DMS53 treated with DMSO at 0.1 percent for 48 hours (cell line): ENCODE data around the gene C11orf54.
"Not testable (repeated sequence)": the region's sequence is repeated elsewhere in the genome, so short reads cannot be mapped to it uniquely, and the experiment has no call there.

Experiments
- DNase-seq: peaks from one replicate; lab custom pipeline; 2025; ENCODE audit not compliant: unreplicated experiment; lab: John Stamatoyannopoulos, UW

The C11orf54 gene

DNA sequence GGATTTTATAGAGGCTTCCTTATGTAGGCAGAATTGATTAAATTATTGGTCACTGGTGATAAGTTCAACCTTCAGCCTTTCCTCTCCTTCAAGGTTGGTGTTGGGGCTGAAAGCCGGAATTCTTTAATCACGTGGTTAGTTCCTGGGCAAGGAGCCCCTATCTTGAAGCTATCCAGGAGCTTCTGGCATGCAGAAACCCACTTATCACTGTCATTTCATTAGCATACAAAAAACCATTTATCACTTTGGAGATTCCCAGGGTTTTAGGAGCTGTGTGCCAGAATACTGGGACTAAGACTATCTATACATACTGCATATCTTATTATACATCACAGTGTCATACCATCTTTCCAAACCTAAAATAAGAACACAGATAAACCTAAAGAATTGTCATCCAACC lies 24.1 kb downstream of the C11orf54 start:
- no peak for DNase-seq

DNA sequence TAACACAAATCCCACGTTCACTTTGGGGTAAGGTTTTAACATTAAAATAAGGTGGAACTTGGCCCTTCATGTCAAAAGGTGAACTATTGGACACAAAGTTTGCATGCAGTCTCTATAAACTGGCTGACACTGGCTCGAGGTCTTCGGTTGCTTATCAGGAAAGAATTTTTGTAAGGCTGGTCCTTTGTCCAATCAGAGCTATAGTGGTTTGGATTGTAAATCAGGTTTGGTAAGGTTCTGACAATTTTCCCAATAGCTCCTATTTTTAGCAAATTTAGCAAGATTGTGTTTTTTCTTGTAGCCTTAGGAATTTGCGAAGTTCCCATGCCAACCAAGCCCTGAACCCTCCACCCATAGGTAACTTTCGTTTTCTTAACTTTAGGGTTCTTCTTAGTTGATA lies 25.0 kb downstream of the C11orf54 start:
- no peak for DNase-seq

DNA sequence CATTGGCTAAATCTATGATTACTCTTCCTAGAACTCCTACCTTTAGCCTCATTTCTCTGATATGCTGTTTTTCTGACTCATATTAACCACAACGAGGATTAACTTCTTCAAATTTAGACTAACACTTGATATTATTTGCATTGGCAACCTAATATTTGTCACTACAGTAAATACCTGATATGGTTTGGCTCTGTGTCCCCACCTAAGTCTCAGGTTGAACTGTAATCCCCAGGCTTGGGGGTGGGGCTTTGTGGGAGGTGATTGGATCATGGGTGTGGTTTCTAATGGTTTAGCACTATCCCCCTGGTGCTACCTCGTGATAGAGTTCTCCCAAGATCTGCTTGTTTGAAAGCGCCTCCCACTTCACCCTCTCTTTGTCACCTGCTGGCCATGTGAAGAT lies 25.5 kb downstream of the C11orf54 start:
- DNase-seq: no peak

DNA sequence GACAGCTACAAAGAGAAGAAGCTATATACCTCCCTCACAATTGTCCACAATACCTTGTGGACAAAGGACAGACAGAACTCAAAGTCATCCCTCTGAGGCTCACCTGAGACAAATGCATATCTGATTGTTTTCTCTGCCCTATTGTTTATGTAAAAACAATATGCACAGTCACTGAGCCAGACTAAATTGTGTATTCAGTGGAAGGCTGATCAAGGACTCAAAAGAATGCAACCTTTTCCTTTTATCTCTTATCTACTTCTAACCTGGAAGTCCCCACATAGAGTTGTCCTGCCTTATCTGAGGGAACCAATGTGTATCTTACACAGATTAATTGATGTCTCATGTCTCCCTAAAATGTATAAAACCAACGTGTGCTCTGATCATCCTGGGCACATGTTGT lies 28.7 kb downstream of the C11orf54 start:
- DNase-seq: no peak

DNA sequence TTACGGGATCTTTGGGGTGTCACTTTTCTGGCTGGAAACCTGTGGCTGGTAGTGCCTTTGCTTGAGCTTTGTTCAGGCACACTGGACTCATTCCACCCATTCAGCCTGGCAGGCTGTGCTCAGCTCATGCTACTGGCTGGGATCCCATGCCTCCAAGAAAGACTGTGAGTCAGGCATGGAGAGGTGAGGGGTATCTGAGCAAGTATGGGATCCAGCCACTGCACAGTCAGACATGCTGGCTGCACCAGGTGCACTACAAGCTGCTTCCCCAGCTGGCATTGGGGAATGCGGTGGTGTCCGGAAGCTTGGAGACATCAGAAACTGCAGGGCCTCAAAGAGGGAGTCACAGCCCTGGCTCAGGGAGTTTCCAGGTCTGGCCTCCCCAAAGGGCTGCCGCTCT lies 30.7 kb downstream of the C11orf54 start:
- DNase-seq: no peak

DNA sequence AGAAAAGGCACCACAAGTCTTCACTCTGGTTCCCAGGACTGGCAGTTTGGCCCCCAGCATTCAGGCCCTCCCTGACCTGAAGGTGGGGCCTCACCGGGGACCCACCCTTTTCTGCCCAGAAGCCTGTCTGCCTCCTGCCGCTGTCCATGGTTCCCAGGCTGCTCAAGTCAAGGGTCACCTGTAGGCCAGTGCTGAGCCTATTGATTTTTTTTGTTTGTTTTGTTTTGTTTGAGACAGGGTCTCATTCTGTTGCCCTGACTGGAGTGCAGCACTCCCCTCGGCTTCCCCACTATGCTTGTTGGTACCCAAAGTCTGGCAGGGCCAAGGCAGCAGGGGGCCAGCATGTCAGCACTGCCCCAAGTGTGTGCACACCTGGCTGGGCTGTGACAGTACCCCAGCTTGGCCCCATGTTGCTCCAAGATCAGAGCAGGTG lies 31.6 kb downstream of the C11orf54 start:
- DNase-seq: no peak

DNA sequence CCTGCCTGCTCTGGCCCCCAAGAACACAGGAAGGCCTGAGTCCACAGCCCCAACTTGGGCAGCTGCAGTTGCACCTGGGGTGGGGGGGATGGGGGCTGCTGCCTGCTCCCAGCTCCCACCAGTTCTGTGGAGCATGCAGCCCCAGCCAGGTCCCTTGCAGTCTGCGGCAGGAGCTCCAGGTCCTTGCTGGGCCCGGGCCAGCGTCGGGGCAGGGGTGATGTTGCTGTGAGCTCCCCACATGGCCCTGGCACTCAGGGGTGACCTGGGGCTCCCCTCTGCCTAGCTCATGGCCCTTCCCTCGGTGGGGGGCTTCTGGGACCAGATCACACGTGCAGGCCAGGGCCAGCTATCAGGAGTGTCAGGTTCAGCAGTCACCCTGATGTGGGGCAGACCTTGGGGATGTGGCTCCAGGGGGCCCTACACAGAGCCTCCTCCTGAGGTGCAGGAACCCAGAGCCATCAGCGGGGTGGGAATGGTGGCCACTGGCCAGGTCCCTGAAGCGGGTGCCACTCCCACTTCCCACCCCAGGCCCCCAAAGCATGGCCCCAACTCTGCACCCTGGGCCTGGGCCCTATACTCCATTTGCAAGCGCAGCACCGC lies 32.2 kb downstream of the C11orf54 start:
- no peak for DNase-seq

DNA sequence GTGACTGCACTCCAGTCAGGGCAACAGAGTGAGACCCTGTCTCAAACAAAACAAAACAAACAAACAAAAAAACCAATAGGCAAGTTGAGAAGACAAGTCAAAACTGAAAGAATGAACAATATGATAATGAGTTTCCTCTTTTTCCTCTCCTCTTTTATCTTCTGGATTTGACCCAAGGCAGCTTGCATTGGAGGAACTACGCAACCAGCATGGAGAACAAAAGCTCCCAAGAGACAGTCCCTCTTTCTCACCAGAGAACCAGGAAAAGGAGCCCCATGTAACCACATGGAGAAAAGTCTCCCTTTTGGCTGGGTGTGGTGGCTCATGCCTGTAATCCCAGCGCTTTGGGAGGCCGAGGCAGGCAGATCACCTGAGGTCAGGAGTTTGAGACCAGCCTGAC lies 33.1 kb downstream of the C11orf54 start:
- DNase-seq: not testable (repeated sequence)

DNA sequence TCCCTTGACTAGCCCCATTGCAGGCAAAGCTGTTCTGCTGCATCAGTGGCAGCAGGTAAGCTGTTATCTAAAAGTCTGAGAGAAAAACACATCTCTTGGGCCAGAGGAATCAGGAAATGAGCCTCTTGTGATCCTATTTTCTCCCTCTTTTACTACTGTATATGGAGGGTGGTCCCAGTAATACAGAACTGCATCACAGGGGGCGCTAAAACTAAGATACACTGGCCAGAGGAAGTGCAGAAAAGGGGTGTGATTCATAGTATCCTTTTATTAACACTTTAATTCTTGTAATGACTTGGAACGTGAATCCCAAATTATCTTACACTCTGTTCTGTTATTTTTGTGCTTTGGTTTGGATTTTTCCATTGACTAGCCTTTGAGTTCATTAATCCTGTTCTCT lies 33.8 kb downstream of the C11orf54 start:
- no peak for DNase-seq

DNA sequence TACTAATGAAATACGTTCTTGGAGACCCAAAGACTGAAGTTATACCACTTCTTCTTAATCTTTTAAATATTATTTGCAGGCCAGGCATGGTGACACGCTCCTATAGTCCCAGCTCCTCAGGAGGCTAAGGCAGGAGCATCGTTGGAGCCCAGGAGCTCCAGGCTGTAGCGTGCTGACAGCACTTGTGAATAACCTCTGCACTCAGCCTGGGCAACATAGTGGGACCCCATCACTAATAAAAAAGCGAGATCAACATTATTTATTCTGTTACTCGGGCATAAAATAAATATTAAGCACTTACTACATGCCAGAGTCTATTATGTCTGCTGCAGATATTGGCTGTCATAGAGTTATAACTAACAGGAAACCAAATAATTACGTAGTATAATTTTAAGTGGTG lies 41.9 kb downstream of the C11orf54 start:
- no peak for DNase-seq

DNA sequence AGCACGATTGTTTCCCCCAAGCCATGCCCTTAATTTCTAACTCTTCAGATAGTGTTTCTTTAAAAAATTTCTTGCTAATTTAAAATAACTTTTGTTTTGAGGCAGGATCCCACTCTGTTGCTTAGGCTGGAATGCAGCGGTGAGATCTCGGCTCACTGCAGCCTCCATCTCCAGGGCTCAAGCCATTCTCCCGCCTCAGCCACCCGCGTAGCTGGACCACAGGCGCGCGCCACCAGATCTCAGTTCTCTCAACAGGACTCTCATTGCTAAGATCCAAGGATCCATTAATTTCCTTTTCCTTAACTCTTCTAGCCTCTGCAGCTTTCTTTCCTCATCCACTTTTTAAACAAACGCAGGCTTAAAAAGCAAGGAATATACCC lies 42.3 kb downstream of the C11orf54 start:
- no peak for DNase-seq

DNA sequence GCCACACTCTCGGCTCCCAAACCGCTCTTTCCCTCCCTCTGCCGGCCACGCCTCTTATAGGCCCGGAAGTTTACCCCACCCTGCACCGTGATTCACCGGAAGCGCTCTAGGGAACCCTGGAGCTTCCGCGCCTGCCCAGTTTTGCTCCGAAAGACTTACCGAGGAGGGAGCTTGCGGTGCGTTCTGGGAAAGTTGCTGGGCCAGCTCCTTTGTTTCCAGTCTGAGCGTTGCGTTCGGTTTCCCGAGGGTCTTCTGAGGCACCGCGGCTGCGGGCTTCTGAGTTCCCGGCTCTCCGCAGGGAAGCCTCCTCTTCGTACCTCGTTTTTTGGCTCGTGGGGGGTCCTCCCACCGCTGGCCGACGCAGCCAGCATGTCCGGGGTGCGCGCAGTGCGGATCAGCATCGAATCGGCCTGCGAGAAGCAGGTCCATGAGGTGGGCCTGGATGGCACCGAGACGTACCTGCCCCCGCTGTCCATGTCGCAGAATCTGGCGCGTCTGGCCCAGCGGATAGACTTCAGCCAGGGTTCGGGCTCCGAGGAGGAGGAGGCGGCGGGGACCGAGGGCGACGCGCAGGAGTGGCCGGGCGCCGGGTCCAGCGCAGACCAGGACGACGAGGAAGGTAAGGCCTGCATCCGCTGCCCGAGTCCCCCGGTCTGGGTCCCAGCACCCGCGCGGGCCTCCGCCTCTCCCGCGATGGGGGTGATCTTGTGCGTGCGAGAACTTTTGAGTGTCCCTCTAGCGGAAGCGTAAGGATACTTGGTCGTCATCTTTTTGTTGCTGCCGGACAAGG lies 42.9 kb downstream of the C11orf54 start, which contains the start of gene MED17:
Gene MED17 (plus strand): TSS at position 138 of the 790 bp plus-strand sequence. CDS start 232 bp downstream, at position 370.
- peak; percentile 94 for DNase-seq

DNA sequence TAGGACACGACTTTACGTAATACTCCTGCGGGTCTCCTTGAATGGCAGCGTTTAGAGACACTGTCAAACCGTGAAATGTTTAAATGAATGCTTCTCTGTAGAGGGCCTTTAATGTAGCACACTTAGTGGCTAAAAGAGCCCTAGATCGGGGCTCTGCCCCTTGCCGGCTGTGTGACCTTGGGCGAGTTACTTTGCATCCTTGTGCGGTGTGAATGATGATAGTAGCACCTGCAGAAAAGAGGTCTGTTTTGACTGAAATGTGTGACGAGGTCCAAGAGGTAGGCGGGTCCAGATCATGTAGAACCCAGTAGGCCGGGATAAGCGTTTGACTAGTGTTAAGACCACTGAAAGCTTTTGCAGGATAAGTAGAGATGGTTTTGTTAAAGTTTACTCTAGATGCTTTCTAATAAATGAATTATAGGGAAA lies 43.5 kb downstream of the C11orf54 start:
- DNase-seq: no peak

DNA sequence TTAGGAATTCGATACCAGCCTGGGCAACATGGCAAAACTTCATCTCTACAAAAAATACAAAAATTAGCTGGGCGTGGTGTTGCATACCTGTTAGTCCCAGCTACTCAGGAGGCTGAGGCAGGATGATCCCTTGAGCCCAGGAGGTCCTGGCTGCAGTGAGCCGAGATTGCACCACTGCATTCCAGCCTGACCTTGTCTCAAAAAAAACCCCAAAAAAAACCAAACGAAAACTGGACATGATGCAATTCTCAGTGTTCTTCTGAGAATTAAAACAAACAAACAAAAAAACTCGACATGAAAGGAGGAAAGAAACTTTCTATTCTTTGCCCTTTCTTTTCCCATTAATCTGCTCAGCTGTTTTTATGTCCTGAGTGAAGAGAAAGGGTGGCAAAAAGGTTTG lies 50.0 kb downstream of the C11orf54 start:
- DNase-seq: no peak

DNA sequence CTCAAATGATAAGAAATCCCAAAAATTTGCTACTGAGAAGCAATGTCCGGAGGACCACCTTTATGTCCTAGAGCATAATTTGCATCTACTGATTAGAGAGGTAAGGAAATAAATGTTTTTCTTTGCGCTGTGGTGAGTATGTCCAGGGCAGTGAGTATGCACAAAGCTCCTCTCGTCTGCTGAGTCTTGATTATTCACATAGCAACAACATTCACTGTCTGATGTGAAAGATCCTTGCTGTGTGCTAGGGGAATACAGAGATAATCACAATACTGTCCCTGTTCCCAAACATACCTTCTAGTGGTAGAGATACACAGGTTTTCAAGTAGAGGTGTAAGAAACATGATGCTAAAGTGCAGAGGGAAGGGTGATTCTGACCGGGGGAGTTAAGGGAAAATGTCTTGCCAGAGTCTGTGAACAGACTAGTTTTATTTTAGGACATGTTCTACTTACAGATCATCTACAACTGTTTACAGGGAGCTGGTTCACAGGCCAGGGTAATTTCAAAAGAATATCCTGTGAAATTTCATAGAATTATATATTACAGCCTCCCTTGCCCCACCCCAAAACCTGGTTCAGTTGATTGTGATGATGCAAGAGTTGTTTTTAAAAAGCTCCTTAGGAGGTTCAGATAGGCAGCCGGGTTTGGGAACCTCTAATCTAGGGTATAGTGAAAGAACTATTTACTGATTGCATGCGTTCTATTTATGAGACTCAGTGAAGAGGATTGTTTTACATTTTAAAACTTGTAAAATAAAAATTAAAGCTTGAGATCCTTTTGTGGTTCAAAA lies 55.2 kb downstream of the C11orf54 start:
- DNase-seq: no peak

DNA sequence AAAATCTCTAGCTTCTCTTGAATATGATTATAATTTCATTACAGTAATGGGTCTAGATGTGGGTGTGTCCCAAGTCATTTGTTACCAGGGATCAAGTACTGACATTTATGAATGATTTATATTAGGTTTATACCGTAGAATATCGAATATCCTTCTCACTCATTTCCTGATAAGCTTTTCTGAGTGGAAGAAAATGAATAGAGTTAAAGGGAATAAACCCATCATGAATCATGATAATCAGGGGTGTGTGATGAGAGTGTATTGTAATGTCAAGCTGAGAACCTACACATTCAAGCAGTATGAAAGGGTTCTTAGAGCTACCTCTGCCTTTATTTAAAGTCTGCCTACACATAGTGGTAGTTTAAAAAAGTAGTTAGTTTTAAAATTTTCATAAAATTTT lies 59.9 kb downstream of the C11orf54 start:
- no peak for DNase-seq

DNA sequence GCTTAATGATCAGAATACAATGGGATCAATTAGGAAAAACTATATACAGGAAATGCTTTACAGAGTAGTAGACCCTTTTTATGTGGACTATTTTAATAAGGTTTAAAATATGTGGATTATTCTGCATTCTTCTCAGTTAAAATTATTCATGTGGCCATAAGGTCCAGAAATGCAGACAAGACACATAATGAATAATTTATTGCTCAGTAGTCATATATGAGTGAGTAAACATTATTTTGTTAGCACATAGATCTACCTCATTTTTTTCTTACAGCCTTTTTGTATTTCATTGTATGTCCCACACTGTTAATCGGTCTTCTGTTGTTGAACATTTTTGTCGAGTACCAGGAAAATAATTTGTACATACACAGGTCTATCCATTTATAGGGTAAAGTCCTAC lies 63.4 kb downstream of the C11orf54 start:
- DNase-seq: no peak

DNA sequence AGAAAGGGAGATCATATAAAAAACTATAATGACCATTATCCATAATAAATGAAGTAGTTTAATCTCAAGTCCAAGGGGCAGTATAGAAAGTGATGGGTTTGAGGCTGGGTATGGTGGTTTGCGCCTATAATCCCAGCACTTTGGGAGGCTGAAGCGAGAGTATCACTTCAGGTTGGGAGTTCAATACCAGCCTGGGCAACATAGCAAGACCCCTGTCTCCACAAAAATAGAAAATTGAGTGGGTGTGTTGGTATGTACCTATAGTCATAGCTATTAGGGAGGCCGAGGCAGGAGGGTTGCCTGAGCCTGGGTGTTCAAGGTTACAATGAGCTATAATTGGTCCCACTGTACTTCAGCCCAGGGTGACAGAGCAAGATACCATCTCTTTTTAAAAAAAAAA lies 66.5 kb downstream of the C11orf54 start:
- DNase-seq: no peak

DNA sequence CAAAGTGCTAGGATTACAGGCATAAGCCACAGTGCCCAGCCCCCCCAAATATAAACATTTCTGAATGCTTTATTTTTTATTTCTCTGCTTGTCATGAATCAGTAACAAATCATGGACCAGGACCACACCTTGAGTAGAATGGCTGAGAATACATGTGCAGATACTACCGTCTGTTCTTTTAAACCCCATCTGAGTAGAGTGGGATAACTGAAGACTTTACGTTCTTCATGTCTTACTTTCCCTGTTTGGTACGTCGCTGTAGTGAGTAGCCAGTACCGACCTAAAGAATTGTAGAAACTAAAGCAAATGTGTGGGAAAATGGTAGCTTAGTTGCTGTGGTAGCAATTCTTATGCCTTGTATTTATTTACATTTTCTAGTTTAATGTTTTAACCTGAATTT lies 72.5 kb downstream of the C11orf54 start:
- DNase-seq: no peak
